ENCODE measurements around the gene TXNRD3.

Gene TXNRD3

DNA sequence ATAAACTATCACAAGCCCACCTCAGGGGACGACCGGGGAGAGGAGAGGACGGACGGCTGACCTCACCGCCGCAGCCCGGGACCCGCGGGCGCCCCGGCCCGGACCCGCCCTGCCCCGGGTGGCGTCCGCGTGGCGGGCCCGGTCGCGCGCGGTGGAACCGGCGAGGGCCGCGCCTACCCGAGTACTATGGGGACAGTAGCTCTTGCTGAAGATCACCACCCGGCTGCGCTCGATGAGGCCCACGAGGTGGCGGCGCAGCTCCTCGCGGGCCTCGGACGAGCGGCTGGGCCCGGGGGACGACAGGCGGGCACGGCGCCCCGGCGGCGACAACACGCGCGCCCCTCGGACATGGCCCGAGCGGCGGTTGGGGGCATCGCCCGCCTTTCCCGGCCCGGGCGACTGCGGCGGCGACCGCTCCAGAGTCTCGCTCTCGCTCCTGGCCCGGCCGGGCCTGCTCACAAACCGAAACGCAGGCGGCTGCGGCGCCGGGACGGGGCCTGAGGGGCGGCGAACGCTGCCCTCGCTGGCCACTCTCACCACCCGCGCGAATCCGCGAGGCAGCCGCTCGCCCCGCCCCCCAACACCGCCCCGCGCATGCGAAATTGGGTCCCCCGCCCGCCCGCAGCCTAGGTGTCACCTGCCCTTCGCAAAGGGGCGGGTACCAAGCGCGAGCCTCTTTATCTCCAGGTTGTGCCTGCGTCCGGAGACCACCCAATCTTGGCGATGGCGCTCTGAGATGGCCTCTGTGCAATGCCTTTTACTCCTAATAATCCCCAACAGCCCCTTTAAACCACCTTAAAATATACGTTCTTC, at the start of gene TXNRD3:
TXNRD3 (minus strand) TSS at position 554 of the 813 bp plus-strand sequence.
- DNase-seq (ENCODE audit: low spot score) = peak; percentile 90

DNA sequence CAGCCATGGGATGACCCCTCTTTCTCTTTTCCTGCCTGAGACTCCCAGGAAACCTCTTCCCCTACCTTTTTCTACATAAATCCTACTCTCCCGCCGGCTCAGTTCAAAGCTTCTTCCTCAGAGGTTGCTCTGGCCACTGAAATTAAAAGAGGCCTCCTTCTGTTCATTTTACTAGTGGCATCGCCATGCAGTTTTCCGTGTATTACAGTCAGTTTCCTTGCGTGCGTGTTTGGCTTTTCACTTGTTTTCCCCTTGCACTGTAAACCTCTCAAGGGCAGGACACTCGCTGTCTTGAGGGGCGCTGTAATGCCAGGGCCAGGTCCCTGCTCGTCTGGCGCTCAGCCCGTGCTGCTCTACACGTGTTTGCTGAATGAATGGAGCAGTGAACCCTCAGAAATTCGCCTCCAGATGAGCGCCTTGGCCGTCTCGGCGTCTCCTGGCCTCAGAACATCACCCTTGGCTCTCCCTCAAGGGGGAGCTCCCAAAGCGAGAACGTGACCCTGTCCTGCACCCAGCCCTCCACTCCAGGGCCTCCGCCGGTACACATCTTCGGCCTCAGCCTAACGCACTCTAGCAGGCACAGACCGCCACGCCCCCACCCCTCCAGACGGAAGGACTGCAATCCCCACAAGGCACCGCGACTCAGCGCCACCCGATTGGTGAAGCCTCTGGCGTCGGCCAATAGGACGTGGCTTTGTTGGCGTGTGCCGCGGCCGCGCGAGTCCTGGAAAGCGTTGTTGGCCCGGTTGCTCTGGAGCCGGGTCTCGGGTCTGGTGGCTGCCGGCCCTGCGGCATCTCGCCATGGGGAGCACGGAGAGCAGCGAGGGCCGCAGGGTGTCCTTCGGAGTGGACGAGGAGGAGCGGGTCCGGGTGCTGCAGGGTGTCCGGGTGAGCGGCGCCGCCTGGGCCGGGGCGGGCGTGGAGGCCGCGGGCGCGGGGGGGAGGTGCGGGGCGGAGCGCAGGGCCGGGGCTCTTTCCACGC, 48.9 kb upstream of the TXNRD3 start, which contains the start of gene CHCHD6:
CHCHD6 (plus strand) TSS at position 729 of the 982 bp plus-strand sequence; CDS start at position 802, 73 bp downstream.
- peak; percentile 99 for DNase-seq (ENCODE audit: low spot score)

GRCh38 chr3:126699011-126699410, 44.1 kb upstream of the TXNRD3 start:
- DNase-seq (ENCODE audit: low spot score) = no peak

- no peak for DNase-seq (ENCODE audit: low spot score)
Observed at GRCh38 chr3:126696701-126697267, 41.9 kb upstream of the TXNRD3 start.

DNA sequence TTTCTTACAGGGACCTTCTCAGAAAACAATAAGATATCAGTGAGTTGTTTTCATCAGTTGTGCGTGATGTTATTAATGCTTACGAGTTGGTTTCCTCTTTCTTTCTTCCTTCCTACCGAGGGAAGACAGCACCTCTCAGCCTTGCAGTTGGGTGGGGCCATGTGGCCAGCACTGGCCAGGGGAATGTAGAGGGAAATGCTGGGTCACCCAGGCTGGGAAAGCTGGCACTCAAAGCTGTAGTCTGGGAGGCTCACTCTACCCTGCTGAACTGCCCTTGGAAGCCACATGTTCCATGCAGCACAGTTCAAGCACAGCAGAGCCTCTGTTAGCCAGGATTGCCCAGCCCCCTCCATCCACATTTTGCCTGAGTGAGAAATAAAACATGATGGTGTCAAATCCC, 39.0 kb upstream of the TXNRD3 start:
- DNase-seq (ENCODE audit: low spot score) = no peak

DNA sequence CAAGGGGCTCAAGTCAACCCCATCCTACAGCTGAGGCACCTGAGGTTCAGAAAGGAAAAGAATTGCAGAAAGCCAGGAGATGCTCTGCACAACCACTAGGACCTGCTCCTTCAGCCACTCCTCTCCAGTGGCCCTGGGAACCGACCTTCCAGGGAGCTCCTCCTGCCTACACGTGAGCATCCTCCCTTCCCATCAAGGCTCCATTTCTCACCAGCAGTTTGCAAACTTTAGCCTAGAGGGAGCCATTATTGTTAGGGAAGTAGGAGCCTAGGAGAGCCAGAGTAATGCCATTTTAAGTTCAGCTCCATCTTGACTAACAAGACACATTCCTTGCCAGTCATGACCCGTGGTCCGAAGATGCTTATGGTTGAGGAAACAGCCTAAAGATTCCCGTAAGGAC, 37.9 kb upstream of the TXNRD3 start:
- DNase-seq (ENCODE audit: low spot score) = no peak

DNA sequence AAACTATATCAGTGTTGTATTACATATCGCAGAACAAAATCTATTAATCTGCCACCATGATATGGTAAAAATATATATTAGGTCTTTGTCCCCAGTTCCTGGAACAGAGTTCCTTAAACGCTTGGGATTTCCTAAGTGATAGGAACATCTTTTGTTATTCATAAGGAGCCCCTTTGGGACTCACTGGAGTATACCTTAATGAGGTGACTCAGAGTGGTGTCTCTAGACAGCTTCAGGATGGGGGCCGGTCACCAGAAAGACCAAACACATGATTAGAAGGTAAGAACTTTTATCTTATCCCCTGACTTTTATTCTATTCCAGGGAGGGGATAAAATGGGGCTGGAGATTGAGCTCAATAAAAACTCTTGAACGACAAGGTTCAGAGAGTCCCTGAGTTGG, 36.8 kb upstream of the TXNRD3 start:
- no peak for DNase-seq (ENCODE audit: low spot score)

DNA sequence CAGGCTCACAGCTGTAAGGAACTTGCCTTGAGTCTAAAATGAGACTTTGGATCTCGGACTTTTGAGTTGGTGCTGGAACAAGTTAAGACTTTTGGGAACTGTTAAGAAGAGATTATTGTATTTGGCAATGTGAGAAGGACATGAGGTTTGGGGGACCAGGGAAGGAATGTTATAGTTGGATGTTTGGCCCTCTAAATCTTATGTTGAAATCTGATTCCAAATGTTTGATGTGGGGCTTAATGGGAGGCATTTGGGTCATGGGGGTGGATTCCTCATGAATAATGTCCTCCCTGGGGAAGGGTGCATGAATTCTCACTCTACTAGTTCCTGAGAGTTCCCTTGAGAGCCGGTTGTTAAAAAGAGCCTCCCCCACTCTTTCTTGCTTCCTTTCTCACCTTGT, 30.6 kb upstream of the TXNRD3 start:
- DNase-seq (ENCODE audit: low spot score) = no peak

GRCh38 chr3:126685021-126685420, 30.1 kb upstream of the TXNRD3 start:
- no peak for DNase-seq (ENCODE audit: low spot score)

DNA sequence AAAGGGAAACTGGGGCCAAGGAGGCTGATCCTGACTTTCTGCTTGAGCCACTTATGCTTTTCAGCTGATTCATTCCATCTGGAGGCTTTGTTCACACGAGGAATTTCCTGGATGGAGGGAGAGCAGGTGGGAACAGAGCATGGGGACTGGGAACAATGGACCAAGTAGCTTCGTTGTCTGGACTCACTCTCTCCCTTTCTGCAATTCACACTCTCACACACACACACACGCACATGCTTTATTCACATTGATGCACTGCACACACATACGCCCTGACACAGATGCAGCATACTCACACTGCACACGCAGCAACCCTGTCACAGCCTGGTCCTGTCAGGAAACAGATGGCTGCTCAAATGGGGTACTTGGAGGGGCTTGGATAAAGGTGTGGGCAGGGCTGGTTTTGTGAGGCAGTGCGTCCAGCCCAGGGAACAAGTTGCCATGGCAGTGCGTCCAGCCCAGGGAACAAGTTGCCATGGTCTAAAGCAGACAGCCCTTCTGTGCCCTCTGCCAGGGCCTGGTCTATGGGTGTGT, 29.4 kb upstream of the TXNRD3 start:
- DNase-seq (ENCODE audit: low spot score) = peak; percentile 43

- DNase-seq (ENCODE audit: low spot score) = no peak
Observed at GRCh38 chr3:126683069-126683468, 28.1 kb upstream of the TXNRD3 start.

GRCh38 chr3:126682009-126682408, 27.1 kb upstream of the TXNRD3 start:
- DNase-seq (ENCODE audit: low spot score) = no peak

GRCh38 chr3:126680667-126681055, 25.7 kb upstream of the TXNRD3 start:
- DNase-seq (ENCODE audit: low spot score) = no peak

DNA sequence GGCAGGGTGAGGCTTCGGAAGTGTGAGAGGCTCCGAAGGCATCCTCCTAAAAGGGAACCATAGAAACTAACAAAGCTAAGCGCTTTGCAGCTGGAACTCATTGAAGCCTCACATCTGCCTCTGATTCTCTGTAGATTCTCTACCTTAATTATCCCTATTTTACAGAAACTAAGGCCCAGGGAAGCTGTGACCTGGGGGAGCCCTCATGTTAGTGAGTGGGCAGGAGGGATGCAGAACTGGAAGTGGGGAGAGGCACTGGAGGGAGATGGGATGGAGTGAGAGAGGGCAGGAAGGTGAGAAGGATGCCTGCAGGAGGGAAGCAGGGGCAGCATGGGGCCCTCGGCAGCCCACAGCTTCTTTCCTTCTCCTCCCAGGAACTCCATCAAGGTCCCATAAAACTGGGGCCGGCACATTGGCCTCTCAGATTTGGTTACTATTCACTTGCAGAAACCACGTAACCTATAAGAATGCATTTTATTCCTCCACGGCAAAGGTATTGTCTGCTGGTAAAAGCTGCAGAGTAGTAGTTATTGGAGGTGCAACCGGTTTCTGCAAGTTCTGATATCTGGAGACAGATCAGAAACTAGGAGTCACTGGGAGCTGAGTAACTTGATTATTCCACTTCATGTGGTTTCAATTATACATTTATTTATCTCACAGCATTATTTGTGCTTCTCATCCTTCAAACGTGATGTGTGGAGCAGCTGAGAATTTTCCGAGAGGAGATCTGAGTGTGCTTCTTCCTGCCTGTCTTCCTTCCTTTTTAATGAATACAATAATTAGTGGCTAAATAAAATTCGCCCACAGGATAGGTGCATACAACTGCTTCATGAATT, 25.1 kb upstream of the TXNRD3 start:
- DNase-seq (ENCODE audit: low spot score) = no peak

GRCh38 chr3:126679318-126679751, 24.4 kb upstream of the TXNRD3 start:
- DNase-seq (ENCODE audit: low spot score) = peak; percentile 90

GRCh38 chr3:126678693-126679317, 23.9 kb upstream of the TXNRD3 start:
- no peak for DNase-seq (ENCODE audit: low spot score)

DNA sequence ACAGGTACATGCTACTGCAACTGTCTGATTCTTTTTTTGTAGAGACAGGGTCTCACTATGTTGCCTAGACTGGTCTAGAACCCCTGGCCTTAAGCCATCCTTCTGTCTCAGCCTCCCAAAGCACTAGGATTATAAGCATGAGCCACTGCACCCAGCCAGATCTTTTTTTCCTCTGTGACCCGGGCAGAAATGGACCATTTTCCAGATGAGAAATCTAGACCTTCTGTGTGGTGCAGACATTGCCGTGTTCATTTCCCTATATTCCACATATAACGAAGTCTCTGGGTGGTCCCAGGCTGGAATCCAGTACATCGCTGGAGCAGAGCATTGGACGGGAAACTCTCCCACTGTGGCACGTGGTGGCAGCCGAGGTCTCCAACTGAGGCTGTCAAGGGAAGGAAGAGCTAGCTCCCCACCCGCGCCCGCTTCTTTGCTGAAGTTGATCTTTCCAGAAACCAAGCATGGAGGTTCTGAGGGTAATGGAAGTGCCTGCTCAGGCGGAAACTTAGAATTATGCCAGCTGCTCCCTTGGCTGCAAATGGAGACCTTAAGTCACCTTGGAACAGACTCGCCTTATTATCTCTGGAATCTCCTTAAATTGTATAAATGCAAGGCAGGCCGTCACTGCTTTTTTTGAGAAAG, 23.1 kb upstream of the TXNRD3 start:
- DNase-seq (ENCODE audit: low spot score) = no peak

DNA sequence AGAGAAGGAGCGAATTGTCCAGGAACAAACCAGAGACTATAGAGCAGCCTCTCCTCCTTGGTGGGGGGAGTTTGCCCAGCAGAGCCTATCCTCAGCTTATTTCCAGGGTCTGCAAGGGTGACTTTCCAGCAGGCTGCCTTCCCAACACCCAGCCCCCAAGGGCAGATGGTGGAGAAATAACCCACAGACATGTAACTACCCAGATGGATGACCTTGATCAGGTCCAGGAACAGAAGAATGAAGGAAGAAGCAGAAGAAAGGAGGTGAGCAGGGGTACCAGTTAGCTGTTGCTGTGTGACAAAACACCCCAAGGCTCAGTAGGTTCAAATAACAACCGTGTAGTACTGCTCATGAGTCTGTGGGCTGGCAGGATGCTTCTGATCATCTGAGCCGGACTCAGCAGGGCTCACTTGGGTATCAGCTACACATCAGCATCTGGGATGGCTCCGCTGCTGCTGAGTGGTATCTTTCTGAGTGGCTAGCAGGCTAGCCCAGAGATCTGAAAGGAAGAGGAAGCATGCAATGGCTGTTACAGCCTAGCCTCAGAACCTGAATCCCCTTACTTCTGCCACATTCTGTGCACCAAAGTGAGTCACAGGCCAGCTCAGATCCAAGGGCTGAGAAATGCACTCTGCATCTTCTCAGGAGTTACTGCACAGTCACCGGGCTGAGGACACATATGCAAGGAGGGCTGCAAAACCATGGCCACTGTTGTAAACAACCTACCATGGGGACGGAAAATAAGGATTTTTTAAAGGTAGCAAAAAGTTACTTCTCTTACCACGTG, 22.2 kb upstream of the TXNRD3 start:
- DNase-seq (ENCODE audit: low spot score) = no peak

DNA sequence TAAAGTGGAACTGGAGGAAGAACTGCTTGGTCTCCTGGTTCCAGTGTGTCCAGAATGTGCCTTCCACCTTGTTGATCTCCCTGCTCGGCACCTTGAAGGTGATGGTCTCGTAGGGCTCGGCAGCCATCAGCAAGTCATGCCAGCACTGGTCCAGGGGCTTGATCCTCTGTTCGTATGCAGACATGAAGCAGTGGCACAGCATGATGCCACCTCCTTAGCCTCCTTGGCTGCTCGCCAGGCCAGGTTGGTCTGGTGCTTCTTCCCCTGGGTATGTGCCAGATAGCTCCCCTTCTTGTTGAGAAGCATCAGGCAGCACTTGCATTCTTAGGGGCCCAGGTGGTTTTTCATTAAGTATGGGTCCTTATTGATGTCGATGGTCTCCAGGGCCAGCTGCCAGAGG, 17.8 kb upstream of the TXNRD3 start:
- no peak for DNase-seq (ENCODE audit: low spot score)

Data from iPS-NIHi11 (cell line).